MM.1S (cell line): Measurements from ENCODE around the gene HSPA6.

ENCODE experiments used
- CTCF ChIP-seq: fragments of 300-600 bp; sonication (generic); IDR thresholded peaks from 2 replicates; pipeline ENCODE4 v1.5.1; 2016; ENCODE audit warnings: antibody characterized with exemption, low read length, mixed read lengths
- EZH2 ChIP-seq: fragments of 300-600 bp; sonication (generic); optimal IDR thresholded peaks from 2 replicates; pipeline ENCODE3; 2017; ENCODE audit warnings: low read depth, mild to moderate bottlenecking, antibody characterized with exemption, low read length, mixed read lengths
- EZH2phosphoT487 ChIP-seq: fragments of 300-600 bp; sonication (generic); IDR thresholded peaks from 2 replicates; pipeline ENCODE4 v1.6.1; 2018; ENCODE audit warnings: antibody characterized with exemption, low read length

DNA sequence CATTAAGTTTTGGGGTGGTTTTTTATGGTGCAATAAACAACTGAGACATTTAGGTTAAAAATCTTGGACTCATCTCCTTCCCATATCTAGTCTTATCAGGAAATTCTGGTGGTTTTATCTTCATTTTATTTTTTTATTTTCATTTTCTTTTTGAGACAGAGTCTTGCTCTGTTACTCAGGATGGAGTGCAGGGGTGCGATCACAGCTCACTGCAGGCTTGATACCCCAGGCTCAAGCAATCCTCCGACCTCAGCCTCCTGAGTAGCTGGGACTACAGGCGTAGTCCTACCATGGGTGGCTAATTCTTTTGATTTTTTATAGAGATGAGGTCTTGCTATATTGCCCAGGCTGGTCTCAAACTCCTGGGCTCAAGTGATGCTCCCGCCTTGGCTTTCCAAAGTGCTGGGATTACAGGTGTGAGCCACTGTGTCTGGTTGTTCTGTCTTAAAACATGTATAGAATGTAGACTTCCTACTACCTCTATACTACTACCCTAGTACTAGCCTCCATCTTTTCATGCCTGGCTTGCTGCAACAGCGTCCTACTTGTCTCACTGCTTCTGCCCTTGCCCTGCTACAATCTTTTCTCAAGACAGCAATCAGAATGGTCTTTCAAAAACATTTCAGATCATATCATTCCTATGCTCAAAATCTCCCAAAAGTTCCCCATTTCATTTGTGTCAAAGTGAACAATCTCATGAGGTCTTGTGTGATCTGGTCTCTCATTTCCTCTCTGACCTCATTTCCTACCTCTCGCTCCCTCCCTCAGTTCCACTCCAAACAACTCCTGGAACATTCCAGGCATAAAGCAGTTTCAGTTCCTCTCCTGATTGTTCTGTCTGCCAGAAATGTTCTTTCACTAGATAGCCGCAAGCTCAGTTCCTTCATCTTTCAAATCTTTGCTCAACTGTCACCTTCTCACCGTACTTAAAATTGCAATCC lies 25.0 kb upstream of the HSPA6 start:
- TF ChIP-seq CTCF (no peak), EZH2 (no peak), EZH2phosphoT487 (no peak)
